ENCODE results near the gene SPAG16. TPM values are rescaled to one million over a fixed set of nuclear protein-coding genes. Genes with fewer than 3 reads are reported as not detected.
A peak's percentile ranks its signal among the peaks of the same experiment; 100 is the strongest.

Gene SPAG16
- total RNA-seq, 1 experiment from 2014 or later: 30.0 TPM

GRCh38 chr2:213455316-213456008 lies 171.2 kb downstream of the SPAG16 start:
- ChIA-PET CTCF (no interaction called here), POLR2A (ENCODE audit: unreplicated experiment) (no interaction called here)
- Histone ChIP-seq H3K9me3 (ENCODE audit: insufficient read depth, low read depth) (no peaks in the 10 kb centered on the region), H3K79me2 (ENCODE audit: low read depth) (no peaks in the 10 kb centered on the region), H2AFZ (no peak overlapping the region), H3K4me2 (no peak overlapping the region), H3K4me1 (replicated peaks; ENCODE audit: insufficient read depth) (no peaks in the 10 kb centered on the region), H3K27me3 (ENCODE audit: insufficient read depth, low read depth) (no peaks in the 10 kb centered on the region), H3K9me2 (ENCODE audit: insufficient read depth) (no peaks in the 10 kb centered on the region), H3K27ac (no peak overlapping the region), H3F3A (ENCODE audit: insufficient read depth, low read depth) (no peaks in the 10 kb centered on the region), H3K4me3 (no peak overlapping the region), H4K20me1 (ENCODE audit: insufficient read depth) (no peaks in the 10 kb centered on the region), H3K36me3 (ENCODE audit: low read depth) (no peaks in the 10 kb centered on the region)
- intact Hi-C loops (cut with micrococcal nuclease; ENCODE audit: unreplicated experiment): no loop called here
- no TSS peak for BruUV-seq (replicated peaks)
- no peak for DNase-seq
- TF ChIP-seq, protein P1, sequence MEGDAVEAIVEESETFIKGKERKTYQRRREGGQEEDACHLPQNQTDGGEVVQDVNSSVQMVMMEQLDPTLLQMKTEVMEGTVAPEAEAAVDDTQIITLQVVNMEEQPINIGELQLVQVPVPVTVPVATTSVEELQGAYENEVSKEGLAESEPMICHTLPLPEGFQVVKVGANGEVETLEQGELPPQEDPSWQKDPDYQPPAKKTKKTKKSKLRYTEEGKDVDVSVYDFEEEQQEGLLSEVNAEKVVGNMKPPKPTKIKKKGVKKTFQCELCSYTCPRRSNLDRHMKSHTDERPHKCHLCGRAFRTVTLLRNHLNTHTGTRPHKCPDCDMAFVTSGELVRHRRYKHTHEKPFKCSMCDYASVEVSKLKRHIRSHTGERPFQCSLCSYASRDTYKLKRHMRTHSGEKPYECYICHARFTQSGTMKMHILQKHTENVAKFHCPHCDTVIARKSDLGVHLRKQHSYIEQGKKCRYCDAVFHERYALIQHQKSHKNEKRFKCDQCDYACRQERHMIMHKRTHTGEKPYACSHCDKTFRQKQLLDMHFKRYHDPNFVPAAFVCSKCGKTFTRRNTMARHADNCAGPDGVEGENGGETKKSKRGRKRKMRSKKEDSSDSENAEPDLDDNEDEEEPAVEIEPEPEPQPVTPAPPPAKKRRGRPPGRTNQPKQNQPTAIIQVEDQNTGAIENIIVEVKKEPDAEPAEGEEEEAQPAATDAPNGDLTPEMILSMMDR (conservative IDR thresholded peaks at IDR 0.05): no peak
- no peak for TF ChIP-seq EZH2 (IDR thresholded peaks at IDR 0.05; ENCODE audit: low read depth)

GRCh38 chr2:213475433-213475832 lies 191.2 kb downstream of the SPAG16 start:
- no peak for TF ChIP-seq EZH2 (IDR thresholded peaks at IDR 0.05; ENCODE audit: low read depth)
- TF ChIP-seq, protein P1 (conservative IDR thresholded peaks at IDR 0.05): no peak
- CTCF ChIA-PET: no interaction called here
- no peak for DNase-seq

DNA sequence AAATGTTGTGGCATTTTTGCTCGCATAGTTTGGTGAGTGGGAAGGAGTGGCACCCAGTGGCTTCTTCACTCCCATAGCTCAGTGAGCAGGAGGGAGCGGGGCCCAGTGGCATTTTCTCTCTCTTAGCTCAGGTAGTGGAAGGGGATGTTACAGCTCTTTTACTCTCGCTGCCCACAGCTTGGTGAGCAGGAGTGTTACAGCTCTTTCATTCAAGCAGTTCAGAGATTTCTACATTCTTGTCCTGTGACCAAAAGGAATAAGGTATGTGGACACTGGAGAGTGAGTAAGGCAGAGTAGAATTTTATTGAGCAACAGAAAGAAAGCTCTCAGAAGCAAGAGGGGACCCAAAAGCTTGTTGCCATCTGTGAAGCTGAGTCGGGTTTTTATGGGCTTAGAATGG lies 192.4 kb downstream of the SPAG16 start:
- Histone ChIP-seq H3F3A (ENCODE audit: insufficient read depth, low read depth) (no peaks in the 10 kb centered on the region), H3K79me2 (ENCODE audit: low read depth) (no peaks in the 10 kb centered on the region), H4K20me1 (ENCODE audit: insufficient read depth) (no peaks in the 10 kb centered on the region), H3K4me2 (no peak overlapping the region), H3K9me3 (ENCODE audit: insufficient read depth, low read depth) (no peaks in the 10 kb centered on the region), H3K36me3 (ENCODE audit: low read depth) (no peaks in the 10 kb centered on the region), H2AFZ (no peak overlapping the region), H3K27ac (no peak overlapping the region), H3K4me1 (replicated peaks; ENCODE audit: insufficient read depth) (no peaks in the 10 kb centered on the region), H3K4me3 (no peak overlapping the region), H3K9me2 (ENCODE audit: insufficient read depth) (no peaks in the 10 kb centered on the region), H3K27me3 (ENCODE audit: insufficient read depth, low read depth) (no peaks in the 10 kb centered on the region)
- no TSS peak for BruUV-seq (replicated peaks)
- intact Hi-C loops (cut with micrococcal nuclease; ENCODE audit: unreplicated experiment): no loop called here
- POLR2A ChIA-PET (ENCODE audit: unreplicated experiment): no interaction called here
- DNase-seq: peak in 1 of 2 experiments; percentile 34
- TF ChIP-seq, protein P1 (conservative IDR thresholded peaks at IDR 0.05): no peak
- no peak for TF ChIP-seq EZH2 (IDR thresholded peaks at IDR 0.05; ENCODE audit: low read depth)
- CTCF ChIA-PET: no interaction called here

More at GRCh38 chr2:213475433-213475832, 191.2 kb downstream of the SPAG16 start:
- H3F3A ChIP-seq (ENCODE audit: insufficient read depth, low read depth): no peaks in the 10 kb centered on the region
- BruUV-seq (replicated peaks): no TSS peak
- no peaks in the 10 kb centered on the region for H3K27me3 ChIP-seq (ENCODE audit: insufficient read depth, low read depth)
- no peaks in the 10 kb centered on the region for H3K4me1 ChIP-seq (replicated peaks; ENCODE audit: insufficient read depth)
- H3K4me3 ChIP-seq: no peak overlapping the region
- no peaks in the 10 kb centered on the region for H4K20me1 ChIP-seq (ENCODE audit: insufficient read depth)
- intact Hi-C loops (cut with micrococcal nuclease; ENCODE audit: unreplicated experiment): no loop called here
- no peaks in the 10 kb centered on the region for H3K9me2 ChIP-seq (ENCODE audit: insufficient read depth)
- H3K4me2 ChIP-seq: no peak overlapping the region
- H3K79me2 ChIP-seq (ENCODE audit: low read depth): no peaks in the 10 kb centered on the region
- no peaks in the 10 kb centered on the region for H3K9me3 ChIP-seq (ENCODE audit: insufficient read depth, low read depth)
- H3K27ac ChIP-seq: no peak overlapping the region
- H2AFZ ChIP-seq: no peak overlapping the region
- no peaks in the 10 kb centered on the region for H3K36me3 ChIP-seq (ENCODE audit: low read depth)
- POLR2A ChIA-PET (ENCODE audit: unreplicated experiment): no interaction called here

All from PC-9 (cell line).